Coronary artery (tissue), 2 donors: ENCODE data around the gene MYO16.
A peak's percentile ranks its signal among the peaks of the same experiment; 100 is the strongest.

Experiments
- DNase-seq: peaks from one replicate; pipeline ENCODE4 v3.0.0-alpha.2; 2017; ENCODE audit warnings: low spot score
- H3K27ac ChIP-seq, 2 donors: fragments of 200-600 bp; sonication (generic); one replicate each; pipeline ENCODE4 v1.5.1; 2016 to 2019
- H3K4me3 ChIP-seq: fragments of 200-600 bp; sonication (generic); 2 replicates; pipeline ENCODE4 v1.5.1; 2016; ENCODE audit warnings: mild to moderate bottlenecking, moderate library complexity
- TF ChIP-seq, protein P1 (sequence below): fragments of 200-600 bp; sonication (generic); IDR thresholded peaks from one replicate; pipeline ENCODE4 v1.5.1; 2019; ENCODE audit warnings: antibody characterized with exemption

MYO16 gene

DNA sequence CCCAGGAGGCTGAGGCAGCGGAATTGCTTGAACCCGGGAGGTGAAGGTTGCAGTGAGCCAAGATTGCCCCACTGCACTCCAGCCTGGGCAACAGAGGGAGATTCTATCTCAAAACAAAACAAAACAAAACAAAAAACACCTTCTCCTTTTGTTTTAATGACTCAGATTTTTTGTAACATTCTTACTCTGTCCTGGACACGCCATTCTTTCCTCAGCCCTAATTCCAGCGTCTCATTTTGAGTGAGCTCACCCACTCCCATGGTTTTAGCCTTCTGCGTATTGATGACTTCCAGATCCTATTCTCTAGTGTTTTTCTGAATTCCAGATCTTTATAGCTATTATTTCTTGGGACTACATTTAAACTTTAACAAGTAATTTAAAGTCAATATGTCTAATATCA is 326.3 kb downstream of the MYO16 start:
- Histone ChIP-seq H3K27ac (no peak overlapping the region), H3K4me3 (no peak overlapping the region)
- TF ChIP-seq, protein P1, sequence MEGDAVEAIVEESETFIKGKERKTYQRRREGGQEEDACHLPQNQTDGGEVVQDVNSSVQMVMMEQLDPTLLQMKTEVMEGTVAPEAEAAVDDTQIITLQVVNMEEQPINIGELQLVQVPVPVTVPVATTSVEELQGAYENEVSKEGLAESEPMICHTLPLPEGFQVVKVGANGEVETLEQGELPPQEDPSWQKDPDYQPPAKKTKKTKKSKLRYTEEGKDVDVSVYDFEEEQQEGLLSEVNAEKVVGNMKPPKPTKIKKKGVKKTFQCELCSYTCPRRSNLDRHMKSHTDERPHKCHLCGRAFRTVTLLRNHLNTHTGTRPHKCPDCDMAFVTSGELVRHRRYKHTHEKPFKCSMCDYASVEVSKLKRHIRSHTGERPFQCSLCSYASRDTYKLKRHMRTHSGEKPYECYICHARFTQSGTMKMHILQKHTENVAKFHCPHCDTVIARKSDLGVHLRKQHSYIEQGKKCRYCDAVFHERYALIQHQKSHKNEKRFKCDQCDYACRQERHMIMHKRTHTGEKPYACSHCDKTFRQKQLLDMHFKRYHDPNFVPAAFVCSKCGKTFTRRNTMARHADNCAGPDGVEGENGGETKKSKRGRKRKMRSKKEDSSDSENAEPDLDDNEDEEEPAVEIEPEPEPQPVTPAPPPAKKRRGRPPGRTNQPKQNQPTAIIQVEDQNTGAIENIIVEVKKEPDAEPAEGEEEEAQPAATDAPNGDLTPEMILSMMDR = no peak

DNA sequence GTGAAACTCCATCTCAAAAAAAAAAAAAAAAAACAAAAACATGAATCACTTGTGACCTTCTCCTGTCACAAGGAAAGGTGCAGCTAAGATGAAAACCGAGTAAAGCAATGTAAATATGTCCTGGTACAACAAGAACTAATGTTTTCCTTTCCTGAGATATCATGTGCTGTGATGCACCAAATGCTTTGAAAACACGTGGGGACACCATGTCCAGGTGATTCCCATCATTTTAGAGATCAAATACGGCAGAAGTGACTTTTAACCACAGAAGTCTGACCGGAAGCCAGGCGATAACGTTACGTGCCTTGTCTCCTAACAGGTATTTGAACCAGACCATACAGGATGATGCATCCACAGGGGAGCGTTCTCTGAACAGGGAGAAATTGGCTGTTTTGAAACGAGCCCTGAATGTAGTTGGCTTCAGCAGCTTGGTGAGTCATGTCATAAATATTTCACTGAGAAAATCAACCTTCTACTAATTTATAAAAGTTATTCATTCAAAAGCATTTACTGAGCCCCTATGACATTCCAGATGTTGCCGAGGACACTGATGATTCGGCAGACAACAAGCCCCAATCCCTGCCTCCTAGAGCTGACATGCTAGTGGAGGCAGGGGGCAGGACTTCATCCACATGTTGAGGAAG is 328.1 kb downstream of the MYO16 start:
- no peak overlapping the region for H3K27ac ChIP-seq
- DNase-seq = no peak
- TF ChIP-seq, protein P1 = no peak

More for the DNA sequence above, 326.3 kb downstream of the MYO16 start:
- DNase-seq = no peak

DNA sequence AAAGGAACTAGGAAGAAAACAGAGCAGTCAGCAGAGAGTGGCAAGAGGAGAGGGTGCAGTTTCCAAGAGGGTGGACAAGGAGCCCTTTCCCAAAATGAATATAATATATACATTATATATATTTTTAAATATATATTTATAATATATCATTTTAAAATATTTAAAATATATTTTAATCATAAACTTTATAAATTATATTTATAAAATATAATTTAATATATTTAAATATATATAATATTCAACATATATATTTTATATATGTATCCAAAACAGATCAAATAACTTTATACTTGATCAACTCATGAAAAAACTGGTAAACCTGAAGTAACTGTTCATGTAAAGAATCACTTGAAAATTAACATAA is 328.6 kb downstream of the MYO16 start:
- no peak overlapping the region for H3K4me3 ChIP-seq
- no peak for DNase-seq
- TF ChIP-seq, protein P1 = no peak
- no peak overlapping the region for H3K27ac ChIP-seq

More for the DNA sequence above, 328.1 kb downstream of the MYO16 start:
- peak overlapping the region; percentile 32 for H3K4me3 ChIP-seq

DNA sequence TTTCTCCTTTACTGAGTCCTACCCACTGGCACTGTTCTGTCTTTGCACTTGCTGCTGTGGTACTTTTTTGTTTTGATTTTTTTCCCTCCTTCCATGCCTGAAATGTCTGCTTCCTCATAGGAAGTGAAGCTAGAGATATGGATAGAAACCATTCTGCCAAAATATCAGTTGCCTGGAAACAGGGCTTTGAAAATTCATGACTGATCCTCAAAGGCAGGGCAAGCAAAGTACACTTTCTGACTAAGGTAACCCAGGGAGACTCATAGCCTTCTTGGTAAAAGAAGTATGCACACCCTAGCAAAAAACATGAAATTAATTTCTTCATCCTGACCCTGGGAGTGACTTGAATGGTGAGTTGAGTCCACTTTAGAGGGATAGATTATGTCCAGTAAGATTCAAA is 329.8 kb downstream of the MYO16 start:
- H3K27ac ChIP-seq = peak overlapping the region in 1 of 2 donors; percentile 27
- DNase-seq = no peak
- TF ChIP-seq, protein P1 = no peak

DNA sequence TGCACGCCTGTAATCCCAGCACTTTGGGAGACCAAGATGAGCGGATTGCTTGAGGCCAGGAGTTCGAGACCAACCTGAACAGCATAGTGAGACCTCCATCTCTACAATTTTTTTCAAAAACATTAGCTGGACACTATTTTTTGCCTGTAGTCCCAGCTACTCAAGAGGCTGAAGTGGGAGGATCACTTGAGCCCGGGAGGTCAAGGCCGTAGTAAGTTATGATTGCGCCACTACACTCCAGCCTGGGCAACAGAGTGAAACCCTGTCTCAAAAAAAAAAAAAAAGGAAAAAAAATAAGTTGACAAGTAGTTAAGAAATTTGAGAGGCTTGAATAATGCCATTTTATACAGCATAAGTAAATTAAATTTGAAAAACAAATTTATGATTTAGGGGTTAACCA is 330.6 kb downstream of the MYO16 start:
- DNase-seq = no peak
- H3K4me3 ChIP-seq = no peak overlapping the region
- TF ChIP-seq, protein P1 = no peak
- no peak overlapping the region for H3K27ac ChIP-seq

More for the DNA sequence above, 329.8 kb downstream of the MYO16 start:
- H3K4me3 ChIP-seq = no peak overlapping the region

DNA sequence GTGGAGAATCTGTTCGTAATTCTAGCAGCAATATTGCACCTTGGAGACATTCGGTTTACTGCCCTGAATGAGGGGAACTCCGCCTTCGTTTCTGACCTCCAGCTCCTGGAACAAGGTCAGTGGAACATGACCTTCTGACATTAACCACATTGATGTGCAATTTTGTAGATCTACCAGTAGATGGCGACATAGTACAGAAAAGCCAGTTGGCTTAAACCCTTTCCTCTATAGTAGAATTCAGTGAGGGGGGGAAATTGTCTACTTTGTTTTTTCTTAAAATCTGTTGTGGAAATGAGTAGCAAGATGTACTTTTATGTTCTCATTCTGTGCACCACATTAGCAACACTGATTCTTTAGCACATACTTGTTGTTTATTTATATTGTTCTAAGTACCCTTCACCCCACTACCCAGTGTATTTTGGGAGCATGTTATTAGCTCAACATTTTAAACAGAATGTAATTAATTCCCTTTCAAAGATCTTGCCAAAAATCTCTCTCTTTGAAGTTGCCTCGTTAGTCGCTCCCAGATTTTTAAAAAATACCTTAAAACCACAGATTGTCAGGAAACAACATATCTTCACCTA is 332.2 kb downstream of the MYO16 start:
- TF ChIP-seq, protein P1 = peak; percentile 70
- Histone ChIP-seq H3K27ac (no peak overlapping the region), H3K4me3 (no peak overlapping the region)
- DNase-seq = no peak

DNA sequence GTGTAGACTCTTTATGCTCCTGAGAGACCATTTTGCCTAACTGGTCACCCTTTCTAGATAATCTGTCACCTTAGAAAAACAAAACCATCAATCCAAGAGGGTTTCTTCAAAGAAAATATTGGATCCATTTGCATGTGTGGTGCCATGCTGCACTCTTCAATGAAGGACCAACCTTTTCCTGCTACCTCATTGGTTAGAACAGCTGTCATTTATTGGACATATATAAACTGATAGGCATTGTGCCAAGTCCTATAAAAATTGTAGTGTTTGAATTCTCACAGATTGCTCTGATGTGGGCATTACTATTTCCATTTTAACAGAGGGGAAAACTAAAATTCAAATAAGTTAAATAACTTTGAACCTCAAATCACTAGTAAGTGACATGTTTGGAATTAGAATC is 333.2 kb downstream of the MYO16 start:
- TF ChIP-seq, protein P1 = no peak
- Histone ChIP-seq H3K27ac (no peak overlapping the region), H3K4me3 (no peak overlapping the region)
- no peak for DNase-seq
